Peyer's patch (tissue), 4 donors: ENCODE results near the gene MOB1B.

Experiments
- POLR2A ChIP-seq, 2 donors: fragments of 450-650 bp; IDR thresholded peaks; one replicate each; pipeline ENCODE4 v1.5.1; 2017; ENCODE audit warnings: antibody characterized with exemption in 2 of 2, mild to moderate bottlenecking in 2 of 2, moderate library complexity in 2 of 2
- TF ChIP-seq, protein P1 (sequence below), 6 experiments: fragments of 450-650 bp in 4 of 6; fragments of 200-600 bp in 2 of 6; sonication (generic) in 1 of 6; IDR thresholded peaks; one replicate each; pipeline ENCODE4 v1.5.1; 2017 to 2019; ENCODE audit warnings: antibody characterized with exemption in 6 of 6, mild to moderate bottlenecking in 3 of 6, moderate library complexity in 1 of 6

DNA sequence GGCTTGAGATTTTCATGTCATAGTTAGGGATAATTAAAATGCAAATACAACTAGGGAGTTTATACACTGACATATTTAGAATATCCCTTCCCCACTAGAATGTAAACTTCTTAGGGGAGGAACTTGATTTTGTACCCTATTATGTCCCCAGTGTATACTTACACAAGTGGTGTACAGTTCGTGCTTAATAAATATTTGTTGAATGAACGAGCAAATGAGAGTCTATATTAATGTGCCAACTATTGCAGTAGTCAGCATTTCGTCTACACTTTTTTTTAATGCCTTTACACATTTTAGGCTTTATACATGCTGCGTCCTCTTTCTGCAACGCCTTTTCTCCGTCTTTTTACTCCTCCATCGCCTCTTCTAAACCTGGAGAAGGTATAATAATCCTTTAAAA, 8.4 kb upstream of the MOB1B start:
- TF ChIP-seq, protein P1, sequence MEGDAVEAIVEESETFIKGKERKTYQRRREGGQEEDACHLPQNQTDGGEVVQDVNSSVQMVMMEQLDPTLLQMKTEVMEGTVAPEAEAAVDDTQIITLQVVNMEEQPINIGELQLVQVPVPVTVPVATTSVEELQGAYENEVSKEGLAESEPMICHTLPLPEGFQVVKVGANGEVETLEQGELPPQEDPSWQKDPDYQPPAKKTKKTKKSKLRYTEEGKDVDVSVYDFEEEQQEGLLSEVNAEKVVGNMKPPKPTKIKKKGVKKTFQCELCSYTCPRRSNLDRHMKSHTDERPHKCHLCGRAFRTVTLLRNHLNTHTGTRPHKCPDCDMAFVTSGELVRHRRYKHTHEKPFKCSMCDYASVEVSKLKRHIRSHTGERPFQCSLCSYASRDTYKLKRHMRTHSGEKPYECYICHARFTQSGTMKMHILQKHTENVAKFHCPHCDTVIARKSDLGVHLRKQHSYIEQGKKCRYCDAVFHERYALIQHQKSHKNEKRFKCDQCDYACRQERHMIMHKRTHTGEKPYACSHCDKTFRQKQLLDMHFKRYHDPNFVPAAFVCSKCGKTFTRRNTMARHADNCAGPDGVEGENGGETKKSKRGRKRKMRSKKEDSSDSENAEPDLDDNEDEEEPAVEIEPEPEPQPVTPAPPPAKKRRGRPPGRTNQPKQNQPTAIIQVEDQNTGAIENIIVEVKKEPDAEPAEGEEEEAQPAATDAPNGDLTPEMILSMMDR (IDR thresholded peaks at IDR 0.05), result no peak
- TF ChIP-seq POLR2A (IDR thresholded peaks at IDR 0.05), result no peak
